G401 (cell line): ENCODE results near the gene STAP2. TPM values are rescaled to one million over a fixed set of nuclear protein-coding genes. Genes with fewer than 3 reads are reported as not detected.
"Not testable (repeated sequence)": the region's sequence is repeated elsewhere in the genome, so short reads cannot be mapped to it uniquely, and the experiment has no call there.

Experiments used
- DNase-seq: peaks from one replicate; pipeline ENCODE4 v3.0.0-alpha.2; 2015; ENCODE audit warnings: low spot score
- in situ Hi-C: cut with HindIII; loops from 2 replicates; pipeline ENCODE4 v1.10.0; 2016; ENCODE audit warnings: low sequenced_read_pairs, mixed read lengths
- total RNA-seq: library from RNA; depleted of rRNA; stranded (reverse); fragments of >200 nt; shearing (Covaris generic); gene quantifications from 2 replicates; pipeline ENCODE4 v1.2.3, GENCODE V29; 2014

The STAP2 gene
- total RNA-seq, 1 experiment from 2014 or later = 26.0 TPM

GRCh38 chr19:4334929-4335570 is 3.6 kb downstream of the STAP2 start:
- no peak for DNase-seq
- in situ Hi-C loops = no loop called here

- no peak for DNase-seq
- in situ Hi-C loops = no loop called here
Measured at GRCh38 chr19:4329858-4330257, 8.8 kb downstream of the STAP2 start.

GRCh38 chr19:4328991-4329681 is 9.5 kb downstream of the STAP2 start:
- DNase-seq = peak; percentile 22

GRCh38 chr19:4328243-4328990 is 10.2 kb downstream of the STAP2 start:
- peak; percentile 99 for DNase-seq
- in situ Hi-C loops = no loop called here

More at GRCh38 chr19:4328991-4329681, 9.5 kb downstream of the STAP2 start:
- in situ Hi-C loops = not testable (repeated sequence)

- no peak for DNase-seq
- in situ Hi-C loops = no loop called here
Measured at GRCh38 chr19:4327877-4328242, 10.8 kb downstream of the STAP2 start.

GRCh38 chr19:4327252-4327876 is 11.3 kb downstream of the STAP2 start:
- in situ Hi-C loops = no loop called here
- DNase-seq = peak; percentile 79

GRCh38 chr19:4326837-4327251 is 11.8 kb downstream of the STAP2 start:
- in situ Hi-C loops = no loop called here
- no peak for DNase-seq

GRCh38 chr19:4326215-4326836 is 12.3 kb downstream of the STAP2 start:
- in situ Hi-C loops = no loop called here
- no peak for DNase-seq

GRCh38 chr19:4324228-4324627 is 14.4 kb downstream of the STAP2 start:
- in situ Hi-C loops = no loop called here
- DNase-seq = no peak

GRCh38 chr19:4323692-4324091 is 14.9 kb downstream of the STAP2 start:
- DNase-seq = no peak
- in situ Hi-C loops = no loop called here

- in situ Hi-C loops = no loop called here
Measured at GRCh38 chr19:4322942-4323665, 15.5 kb downstream of the STAP2 start.

GRCh38 chr19:4320419-4320818 is 18.2 kb downstream of the STAP2 start:
- in situ Hi-C loops = no loop called here

More at GRCh38 chr19:4322942-4323665, 15.5 kb downstream of the STAP2 start:
- DNase-seq = no peak

GRCh38 chr19:4319067-4319718 is 19.4 kb downstream of the STAP2 start:
- in situ Hi-C loops = no loop called here
- DNase-seq = no peak

More at GRCh38 chr19:4320419-4320818, 18.2 kb downstream of the STAP2 start:
- DNase-seq = no peak

GRCh38 chr19:4318460-4318859 is 20.2 kb downstream of the STAP2 start:
- DNase-seq = no peak

GRCh38 chr19:4316956-4317355 is 21.7 kb downstream of the STAP2 start:
- in situ Hi-C loops = no loop called here
- no peak for DNase-seq

More at GRCh38 chr19:4318460-4318859, 20.2 kb downstream of the STAP2 start:
- in situ Hi-C loops = no loop called here

- no peak for DNase-seq
- in situ Hi-C loops = no loop called here
Measured at GRCh38 chr19:4313847-4314490, 24.7 kb downstream of the STAP2 start.

GRCh38 chr19:4310247-4311121 is 28.1 kb downstream of the STAP2 start:
- DNase-seq = no peak
- in situ Hi-C loops = no loop called here
